CD14-positive monocyte (primary cell): Measurements from ENCODE around the gene LRRN3. TPM values are rescaled to one million over a fixed set of nuclear protein-coding genes. Genes with fewer than 3 reads are reported as not detected.

ENCODE experiments used
- DNase-seq, 3 donors: peaks; one replicate each; pipeline ENCODE4 v3.0.0-alpha.2; 2011 to 2022
- H2AFZ ChIP-seq: 2 replicates; pipeline ENCODE4 v1.6.0; 2012; ENCODE audit warnings: mild to moderate bottlenecking, low read depth, low read length, inconsistent platforms; ENCODE audit not compliant: insufficient read depth, poor library complexity, severe bottlenecking
- H3K27ac ChIP-seq, 2 donors: 1 replicate in 1 of 2; 2 replicates in 1 of 2; pipeline ENCODE4 v1.5.1; 2012 to 2013; ENCODE audit warnings: low read length in 2 of 2, control low read depth in 1 of 2, inconsistent platforms in 1 of 2, low read depth in 1 of 2, mild to moderate bottlenecking in 1 of 2
- H3K27me3 ChIP-seq, 2 donors: one replicate each; pipeline versions ENCODE4 v1.6.0 to v1.6.1; 2011 to 2013; ENCODE audit warnings: low read length in 2 of 2; ENCODE audit not compliant: control insufficient read depth in 2 of 2, insufficient read depth in 2 of 2
- H3K36me3 ChIP-seq, 2 donors: replicated peaks in 1 of 2; 1 replicate in 1 of 2; 2 replicates in 1 of 2; pipeline versions ENCODE4 v1.5.1 to v1.6.1; 2012 to 2013; ENCODE audit warnings: low read length in 2 of 2, control low read depth in 1 of 2, inconsistent platforms in 1 of 2, mild to moderate bottlenecking in 1 of 2; ENCODE audit not compliant: insufficient read depth in 2 of 2, control insufficient read depth in 1 of 2
- H3K4me1 ChIP-seq, 2 donors: 1 replicate in 1 of 2; 2 replicates in 1 of 2; pipeline versions ENCODE4 v1.5.1 to v1.6.1; 2012 to 2013; ENCODE audit warnings: low read length in 2 of 2, control low read depth in 1 of 2, inconsistent platforms in 1 of 2, mild to moderate bottlenecking in 1 of 2, moderate library complexity in 1 of 2; ENCODE audit not compliant: insufficient read depth in 2 of 2, control insufficient read depth in 1 of 2
- H3K4me2 ChIP-seq: replicated peaks from 2 replicates; pipeline ENCODE3; 2012; ENCODE audit warnings: low read length, moderate library complexity, mild to moderate bottlenecking; ENCODE audit not compliant: poor library complexity, severe bottlenecking; ENCODE audit errors: extremely low read depth
- H3K4me3 ChIP-seq, 3 experiments: fragments of 200-600 bp in 1 of 3; sonication (generic) in 1 of 3; replicated peaks in 1 of 3; 1 replicate in 2 of 3; 2 replicates in 1 of 3; pipeline ENCODE4 v1.5.1; 2011 to 2013; ENCODE audit warnings: low read length in 3 of 3, mild to moderate bottlenecking in 3 of 3, control low read depth in 2 of 3, low read depth in 2 of 3, inconsistent platforms in 1 of 3, moderate library complexity in 1 of 3
- H3K79me2 ChIP-seq: 2 replicates; pipeline ENCODE4 v1.6.0; 2012; ENCODE audit warnings: mild to moderate bottlenecking, control low read depth, inconsistent platforms, low read length, moderate library complexity; ENCODE audit not compliant: insufficient read depth
- H3K9ac ChIP-seq: 2 replicates; pipeline ENCODE4 v1.6.0; 2017; ENCODE audit warnings: low read length, mild to moderate bottlenecking; ENCODE audit not compliant: insufficient read depth, poor library complexity, severe bottlenecking
- H3K9me3 ChIP-seq, 2 donors: replicated peaks in 1 of 2; 1 replicate in 1 of 2; 2 replicates in 1 of 2; pipeline versions ENCODE4 v1.5.1 to v1.6.1; 2012 to 2013; ENCODE audit warnings: low read length in 2 of 2, control low read depth in 1 of 2; ENCODE audit not compliant: control insufficient read depth in 1 of 2, insufficient read depth in 1 of 2
- H4K20me1 ChIP-seq: 2 replicates; pipeline ENCODE4 v1.6.0; 2012; ENCODE audit warnings: mild to moderate bottlenecking, low read length, control low read depth, moderate library complexity; ENCODE audit not compliant: insufficient read depth
- H3K27ac Mint-ChIP-seq, 7 donors: one replicate each; pipeline ENCODE4 v1.8.0; 2020; ENCODE audit warnings: mild to moderate bottlenecking in 7 of 7, mixed read lengths in 7 of 7, moderate library complexity in 6 of 7, inconsistent platforms in 2 of 7
- H3K27me3 Mint-ChIP-seq, 3 donors: one replicate each; pipeline ENCODE4 v1.8.0; 2021 to 2022; ENCODE audit warnings: low read depth in 3 of 3, mild to moderate bottlenecking in 3 of 3, mixed read lengths in 3 of 3, moderate library complexity in 3 of 3, inconsistent platforms in 1 of 3
- H3K36me3 Mint-ChIP-seq, 2 donors: one replicate each; pipeline ENCODE4 v1.8.0; 2020; ENCODE audit warnings: mixed read lengths in 2 of 2, inconsistent platforms in 1 of 2, mild to moderate bottlenecking in 1 of 2
- H3K4me1 Mint-ChIP-seq: one replicate; pipeline ENCODE4 v1.8.0; 2020; ENCODE audit warnings: mild to moderate bottlenecking, mixed read lengths
- H3K4me3 Mint-ChIP-seq, 2 donors: one replicate each; pipeline ENCODE4 v1.8.0; 2020; ENCODE audit warnings: mild to moderate bottlenecking in 2 of 2, mixed read lengths in 2 of 2, moderate library complexity in 1 of 2
- H3K9me3 Mint-ChIP-seq, 7 donors: one replicate each; pipeline ENCODE4 v1.8.0; 2020 to 2022; ENCODE audit warnings: mixed read lengths in 7 of 7, mild to moderate bottlenecking in 6 of 7, moderate library complexity in 6 of 7, inconsistent platforms in 2 of 7
- CTCF ChIP-seq: fragments of 200-600 bp; IDR thresholded peaks from one replicate; pipeline ENCODE4 v1.8.0; 2022; ENCODE audit warnings: antibody characterized with exemption, mild to moderate bottlenecking
- WGBS: methylation state at CpG from one replicate; pipeline ENCODE4 v1.1.5; 2013; ENCODE audit warnings: missing lambda C conversion rate; ENCODE audit not compliant: insufficient coverage; 5-methylcytosine and 5-hydroxymethylcytosine counted together
- intact Hi-C, 2 donors: fragments of 100-400 bp; cut with micrococcal nuclease; formaldehyde crosslinking; loops; one replicate each; pipeline versions ENCODE4 v1.15.0 to v1.15.1; 2023
- polyA plus RNA-seq, 3 donors: library from polyadenylated mRNA; depleted of rRNA in 1 of 3; unstranded in 2 of 3; stranded (reverse) in 1 of 3; fragments of 300-500 nt in 2 of 3; fragments of >200 nt in 1 of 3; fragmentation: Illumina TruSeq in 2 of 3; gene quantifications; 1 replicate in 2 of 3; 2 replicates in 1 of 3; pipeline ENCODE4 v1.2.3, GENCODE V29; 2012 to 2021

LRRN3 gene
- polyA plus RNA-seq, 3 donors = 0.12 to 0.22 TPM; not detected in 1

- intact Hi-C loops = no loop called here
- no peak for DNase-seq
- no CpG with 5 or more reads among the region's 3 CpGs for WGBS
- no peak for TF ChIP-seq CTCF
- Histone ChIP-seq H3K4me2 (no peak overlapping the region), H4K20me1 (no peaks in the 10 kb centered on the region), H3K27me3 (no peaks in the 10 kb centered on the region), H3K27ac (no peak overlapping the region), H3K9me3 (no peaks in the 10 kb centered on the region), H3K36me3 (no peaks in the 10 kb centered on the region), H3K9ac (no peak overlapping the region), H3K79me2 (no peaks in the 10 kb centered on the region), H3K4me1 (peaks cover 0 to 6% of the 10 kb centered on the region in 2 donors), H2AFZ (no peak overlapping the region), H3K4me3 (no peak overlapping the region)
- no peak overlapping the region for H3K4me3 Mint-ChIP-seq
- H3K9me3 Mint-ChIP-seq = peaks cover 0 to 2% (median 0%) of the 10 kb centered on the region in 7 donors
- peaks cover 14% of the 10 kb centered on the region for H3K4me1 Mint-ChIP-seq
- no peak overlapping the region for H3K27ac Mint-ChIP-seq
- no peaks in the 10 kb centered on the region for H3K27me3 Mint-ChIP-seq
- no peaks in the 10 kb centered on the region for H3K36me3 Mint-ChIP-seq
Measured at GRCh38 chr7:111105269-111105668, 14.3 kb downstream of the LRRN3 start.

GRCh38 chr7:111107579-111107978, 16.7 kb downstream of the LRRN3 start:
- no peaks in the 10 kb centered on the region for H3K79me2 ChIP-seq
- peaks cover 0 to 6% of the 10 kb centered on the region in 2 donors for H3K4me1 ChIP-seq
- H3K4me2 ChIP-seq = no peak overlapping the region
- H3K36me3 Mint-ChIP-seq = no peaks in the 10 kb centered on the region
- no peaks in the 10 kb centered on the region for H3K9me3 ChIP-seq
- H3K36me3 ChIP-seq = no peaks in the 10 kb centered on the region
- TF ChIP-seq CTCF = no peak
- no CpG with 5 or more reads among the region's 1 CpG for WGBS
- H3K9me3 Mint-ChIP-seq = peaks cover 0 to 2% (median 0%) of the 10 kb centered on the region in 7 donors
- H3K27me3 Mint-ChIP-seq = no peaks in the 10 kb centered on the region
- H3K4me3 Mint-ChIP-seq = no peak overlapping the region
- no peak for DNase-seq
- no peaks in the 10 kb centered on the region for H4K20me1 ChIP-seq
- no peak overlapping the region for H3K9ac ChIP-seq
- H2AFZ ChIP-seq = no peak overlapping the region
- H3K4me1 Mint-ChIP-seq = peaks cover 14% of the 10 kb centered on the region
- no peak overlapping the region for H3K27ac Mint-ChIP-seq
- no peak overlapping the region for H3K27ac ChIP-seq
- H3K4me3 ChIP-seq = no peak overlapping the region
- no peaks in the 10 kb centered on the region for H3K27me3 ChIP-seq
- intact Hi-C loops = no loop called here
